H9 (cell line): ENCODE measurements around the gene COPS4. TPM values are rescaled to one million over a fixed set of nuclear protein-coding genes. Genes with fewer than 3 reads are reported as not detected.

Source experiments
- DNase-seq: peaks from one replicate; pipeline ENCODE4 v3.0.0-alpha.2; 2017
- H2AFZ ChIP-seq: one replicate; pipeline ENCODE4 v1.6.1; 2013; ENCODE audit warnings: mild to moderate bottlenecking, low read length, control low read depth, moderate library complexity
- H2AK5ac ChIP-seq: 2 replicates; pipeline ENCODE4 v1.6.1; 2013; ENCODE audit warnings: low read length, control low read depth, mixed read lengths; ENCODE audit not compliant: insufficient read length
- H2BK120ac ChIP-seq: one replicate; pipeline ENCODE4 v1.6.1; 2013; ENCODE audit warnings: low read depth, mild to moderate bottlenecking, low read length, control low read depth, inconsistent platforms; ENCODE audit not compliant: poor library complexity, severe bottlenecking
- H2BK12ac ChIP-seq: 2 replicates; pipeline ENCODE4 v1.6.1; 2013; ENCODE audit warnings: low read length, control low read depth, mixed read lengths, low read depth; ENCODE audit not compliant: insufficient read length
- H2BK15ac ChIP-seq: 2 replicates; pipeline ENCODE4 v1.6.1; 2013; ENCODE audit warnings: low read depth, low read length, control low read depth
- H2BK20ac ChIP-seq: one replicate; pipeline ENCODE4 v1.6.1; 2013; ENCODE audit warnings: low read depth, mild to moderate bottlenecking, low read length, control low read depth, inconsistent platforms; ENCODE audit not compliant: poor library complexity, severe bottlenecking
- H2BK5ac ChIP-seq: 2 replicates; pipeline ENCODE4 v1.6.1; 2013; ENCODE audit warnings: low read length, control low read depth, mixed read lengths; ENCODE audit not compliant: insufficient read length
- H3K14ac ChIP-seq: 2 replicates; pipeline ENCODE4 v1.6.1; 2013; ENCODE audit warnings: low read length, control low read depth; ENCODE audit not compliant: insufficient read depth
- H3K18ac ChIP-seq: 2 replicates; pipeline ENCODE4 v1.6.1; 2013; ENCODE audit warnings: low read depth, mild to moderate bottlenecking, mixed read lengths, low read length, control low read depth; ENCODE audit not compliant: insufficient read length
- H3K23ac ChIP-seq: 2 replicates; pipeline ENCODE4 v1.6.1; 2013; ENCODE audit warnings: low read length, control low read depth, mixed read lengths, low read depth; ENCODE audit not compliant: insufficient read length
- H3K23me2 ChIP-seq: 2 replicates; pipeline ENCODE4 v1.6.1; 2013; ENCODE audit warnings: low read depth, mild to moderate bottlenecking, mixed read lengths, low read length, control low read depth; ENCODE audit not compliant: insufficient read length, poor library complexity, severe bottlenecking
- H3K27ac ChIP-seq: 2 replicates; pipeline ENCODE4 v1.5.1; 2013; ENCODE audit warnings: low read length, control low read depth, mixed read lengths, low read depth; ENCODE audit not compliant: insufficient read length
- H3K27me3 ChIP-seq: 2 replicates; pipeline ENCODE4 v1.6.1; 2013; ENCODE audit warnings: low read length, control low read depth, inconsistent platforms; ENCODE audit not compliant: insufficient read depth
- H3K4ac ChIP-seq: 2 replicates; pipeline ENCODE4 v1.6.1; 2013; ENCODE audit warnings: low read depth, mild to moderate bottlenecking, control low read depth, inconsistent platforms, low read length, moderate library complexity
- H3K4me1 ChIP-seq: 2 replicates; pipeline ENCODE4 v1.6.1; 2013; ENCODE audit warnings: low read length, control low read depth, inconsistent platforms; ENCODE audit not compliant: insufficient read depth
- H3K4me2 ChIP-seq: 2 replicates; pipeline ENCODE4 v1.6.1; 2013; ENCODE audit warnings: low read length, control low read depth, mixed read lengths; ENCODE audit not compliant: insufficient read length, insufficient read depth
- H3K56ac ChIP-seq: 2 replicates; pipeline ENCODE4 v1.6.1; 2013; ENCODE audit warnings: low read depth, mild to moderate bottlenecking, mixed read lengths, low read length, control low read depth; ENCODE audit not compliant: insufficient read length
- H3K79me1 ChIP-seq: 2 replicates; pipeline ENCODE4 v1.6.1; 2013; ENCODE audit warnings: low read depth, mild to moderate bottlenecking, moderate library complexity, low read length, control low read depth, inconsistent platforms; ENCODE audit not compliant: insufficient read depth, poor library complexity, severe bottlenecking
- H3K79me2 ChIP-seq: 2 replicates; pipeline ENCODE4 v1.6.1; 2013; ENCODE audit warnings: low read length, control low read depth, inconsistent platforms; ENCODE audit not compliant: insufficient read depth
- H3K9ac ChIP-seq: 2 replicates; pipeline ENCODE4 v1.6.1; 2013; ENCODE audit warnings: low read length, control low read depth, mixed read lengths; ENCODE audit not compliant: insufficient read length; ENCODE audit errors: extremely low read depth
- H3K9me3 ChIP-seq: one replicate; pipeline ENCODE4 v1.6.1; 2013; ENCODE audit warnings: low read depth, low read length, inconsistent platforms; ENCODE audit not compliant: control insufficient read depth
- H3T11ph ChIP-seq: one replicate; pipeline ENCODE4 v1.6.1; 2013; ENCODE audit warnings: mild to moderate bottlenecking, low read length, control low read depth, inconsistent platforms
- H4K20me1 ChIP-seq: one replicate; pipeline ENCODE4 v1.6.1; 2013; ENCODE audit not compliant: control insufficient read depth, insufficient read length, insufficient read depth
- H4K5ac ChIP-seq: 2 replicates; pipeline ENCODE4 v1.6.1; 2013; ENCODE audit warnings: low read depth, mild to moderate bottlenecking, mixed read lengths, low read length, control low read depth; ENCODE audit not compliant: insufficient read length
- H4K8ac ChIP-seq: replicated peaks from 2 replicates; pipeline ENCODE4 v1.6.1; 2013; ENCODE audit warnings: low read length, control low read depth, mixed read lengths, low read depth; ENCODE audit not compliant: insufficient read length
- H4K91ac ChIP-seq: 2 replicates; pipeline ENCODE4 v1.6.1; 2013; ENCODE audit warnings: low read depth, mild to moderate bottlenecking, moderate library complexity, mixed read lengths, low read length, control low read depth; ENCODE audit not compliant: insufficient read length
- H3K27ac Mint-ChIP-seq, 3 experiments: 2 replicates in 2 of 3; 3 replicates in 1 of 3; pipeline ENCODE4 v1.8.0; 2020 to 2021; ENCODE audit warnings: mixed read lengths in 3 of 3, mild to moderate bottlenecking in 1 of 3, moderate library complexity in 1 of 3
- H3K27me3 Mint-ChIP-seq: 2 replicates; pipeline ENCODE4 v1.8.0; 2021; ENCODE audit warnings: low read depth, mild to moderate bottlenecking, moderate library complexity, mixed read lengths
- H3K36me3 Mint-ChIP-seq, 3 experiments: 2 replicates in 2 of 3; 3 replicates in 1 of 3; pipeline ENCODE4 v1.8.0; 2020 to 2021; ENCODE audit warnings: low read depth in 3 of 3, mixed read lengths in 3 of 3; ENCODE audit not compliant: insufficient read depth in 1 of 3
- H3K4me1 Mint-ChIP-seq, 2 experiments: 2 replicates each; pipeline ENCODE4 v1.8.0; 2020; ENCODE audit warnings: mixed read lengths in 2 of 2
- H3K4me3 Mint-ChIP-seq, 2 experiments: 2 replicates in 1 of 2; 3 replicates in 1 of 2; pipeline ENCODE4 v1.8.0; 2020 to 2021; ENCODE audit warnings: mild to moderate bottlenecking in 2 of 2, mixed read lengths in 2 of 2, moderate library complexity in 1 of 2
- H3K9me3 Mint-ChIP-seq, 2 experiments: 2 replicates in 1 of 2; 3 replicates in 1 of 2; pipeline ENCODE4 v1.8.0; 2020; ENCODE audit warnings: mild to moderate bottlenecking in 2 of 2, mixed read lengths in 2 of 2, moderate library complexity in 1 of 2
- CTCF ChIP-seq: fragments of 200-600 bp; sonication (generic); conservative IDR thresholded peaks from 3 replicates; pipeline ENCODE4 v1.8.0; 2021; ENCODE audit warnings: antibody characterized with exemption, mild to moderate bottlenecking
- WGBS: extraction: QIAGEN DNeasy Blood & Tissue Kit; methylation state at CpG from one replicate; pipeline ENCODE4 v1.1.7; 2013; ENCODE audit warnings: missing lambda C conversion rate, low lambda C conversion rate, mixed read lengths; ENCODE audit not compliant: insufficient read length; ENCODE audit errors: extremely low coverage; 5-methylcytosine and 5-hydroxymethylcytosine counted together
- total RNA-seq: library from RNA; stranded (reverse); gene quantifications from 2 replicates; pipeline ENCODE4 v1.2.1, GENCODE V29; 2021

COPS4 gene
- total RNA-seq, 1 experiment from 2014 or later: 39.9 TPM

- H4K20me1 ChIP-seq: no peaks in the 10 kb centered on the region
- H2BK12ac ChIP-seq: no peak overlapping the region
- Mint-ChIP-seq H3K27me3 (no peaks in the 10 kb centered on the region), H3K36me3 (peaks cover 0 to 5% (median 0%) of the 10 kb centered on the region in 3 experiments; a peak in 2 of 7 replicates), H3K4me3 (no peak overlapping the region), H3K27ac (no peak overlapping the region), H3K9me3 (peaks cover 21 to 26% of the 10 kb centered on the region in 2 experiments; a peak in 4 of 5 replicates), H3K4me1 (no peaks in the 10 kb centered on the region)
- no peak overlapping the region for H3K23ac ChIP-seq
- H2AFZ ChIP-seq: no peak overlapping the region
- no peaks in the 10 kb centered on the region for H3K79me1 ChIP-seq
- H2AK5ac ChIP-seq: no peak overlapping the region
- no peak overlapping the region for H2BK5ac ChIP-seq
- no peaks in the 10 kb centered on the region for H3K23me2 ChIP-seq
- no peaks in the 10 kb centered on the region for H3K27me3 ChIP-seq
- no peak overlapping the region for H3T11ph ChIP-seq
- no peak overlapping the region for H3K4me2 ChIP-seq
- no peaks in the 10 kb centered on the region for H3K79me2 ChIP-seq
- no peaks in the 10 kb centered on the region for H3K4me1 ChIP-seq
- H4K5ac ChIP-seq: no peak overlapping the region
- TF ChIP-seq CTCF: no peak
- H2BK15ac ChIP-seq: no peak overlapping the region
- H3K14ac ChIP-seq: no peak overlapping the region
- H3K18ac ChIP-seq: no peak overlapping the region
- H4K91ac ChIP-seq: no peak overlapping the region
- no peak overlapping the region for H3K9ac ChIP-seq
- H4K8ac ChIP-seq: no peak overlapping the region
- H3K4ac ChIP-seq: no peak overlapping the region
- DNase-seq: no peak
- H3K56ac ChIP-seq: no peak overlapping the region
- no peaks in the 10 kb centered on the region for H3K9me3 ChIP-seq
- no peak overlapping the region for H2BK120ac ChIP-seq
- no peak overlapping the region for H3K27ac ChIP-seq
- no peak overlapping the region for H2BK20ac ChIP-seq
- no CpG with 5 or more reads among the region's 10 CpGs for WGBS
Observed at GRCh38 chr4:83124111-83124780, 89.3 kb downstream of the COPS4 start.

Other genes with a start within 250 kb of the COPS4 start
- 0.68 and 0.86 TPM in 2 replicates for gene SCD5, start 236.4 kb upstream of the COPS4 start, total RNA-seq
- 128 and 141 TPM in 2 replicates for gene SEC31A, start 144.0 kb upstream of the COPS4 start, total RNA-seq
- gene THAP9, start 134.4 kb upstream of the COPS4 start, total RNA-seq: 14.6 and 14.8 TPM in 2 replicates
- gene LIN54, start 24.4 kb upstream of the COPS4 start, total RNA-seq: 16.3 and 16.9 TPM in 2 replicates
- gene PLAC8, start 79.5 kb downstream of the COPS4 start, total RNA-seq: 0.90 and 1.6 TPM in 2 replicates
- 19.8 and 19.9 TPM in 2 replicates for gene COQ2, start 249.6 kb downstream of the COPS4 start, total RNA-seq